ENCODE data around the gene EVC2. TPM values are rescaled to one million over a fixed set of nuclear protein-coding genes. Genes with fewer than 3 reads are reported as not detected.

The EVC2 gene
- total RNA-seq, 5 donors from 2014 or later (not counting 1 experiment from before 2014, with no cell fraction given), result 1.1 to 2.9 (median 1.8) TPM

GRCh38 chr4:5742968-5743367, 34.6 kb upstream of the EVC2 start:
- H3K4me3 Mint-ChIP-seq, result no peak overlapping the region
- no peaks in the 10 kb centered on the region for H3K27me3 Mint-ChIP-seq
- WGBS (ENCODE audit: insufficient coverage), result 57% methylated on average over 1 of the region's 2 CpGs
- H3K36me3 Mint-ChIP-seq, result no peaks in the 10 kb centered on the region
- no peak for ATAC-seq (replicated peaks in 1 of 4)
- no peak overlapping the region for H3K4me3 ChIP-seq (ENCODE audit: control insufficient read depth in 1 of 2, extremely low read depth in 1 of 2, low read length in 1 of 2)
- no peak for DNase-seq
- H3K4me1 ChIP-seq (ENCODE audit: control insufficient read depth in 1 of 2, extremely low read depth in 1 of 2, insufficient read depth in 2 of 2, low read length in 2 of 2), result no peaks in the 10 kb centered on the region
- H3K9me3 Mint-ChIP-seq, result no peaks in the 10 kb centered on the region
- no peaks in the 10 kb centered on the region for H3K4me1 Mint-ChIP-seq
- H3K27ac Mint-ChIP-seq, result no peak overlapping the region
- no peaks in the 10 kb centered on the region for H3K36me3 ChIP-seq (ENCODE audit: control insufficient read depth in 2 of 2, extremely low read depth in 1 of 2, insufficient read depth in 1 of 2, low read length in 1 of 2)
- ChIA-PET CTCF (no interaction called here), POLR2A (no interaction called here)
- no peak overlapping the region for H3K27ac ChIP-seq (ENCODE audit: low read length)
- H3K9me3 ChIP-seq, result no peaks in the 10 kb centered on the region
- H3K27me3 ChIP-seq (replicated peaks in 1 of 2; ENCODE audit: control insufficient read depth in 2 of 2, extremely low read depth in 1 of 2, insufficient read depth in 2 of 2, low read length in 1 of 2), result no peaks in the 10 kb centered on the region

DNA sequence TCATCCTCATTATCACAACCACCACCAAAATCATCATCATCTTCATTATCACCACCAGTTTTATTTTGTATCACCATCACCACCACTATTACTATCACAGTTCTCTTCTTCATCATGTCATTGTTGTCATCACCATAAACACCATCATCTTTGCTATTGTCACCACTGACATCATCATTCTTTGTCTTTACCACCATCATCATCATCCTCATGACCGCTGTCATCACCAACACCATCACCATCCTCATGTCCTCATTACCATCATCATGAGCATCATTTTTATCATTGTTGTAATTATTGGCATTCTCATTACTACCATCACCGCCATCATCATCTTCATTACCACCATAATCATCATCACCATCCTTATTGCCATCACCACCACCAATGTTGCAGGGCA, 34.0 kb upstream of the EVC2 start:
- Histone ChIP-seq H3K4me1 (ENCODE audit: control insufficient read depth in 1 of 2, extremely low read depth in 1 of 2, insufficient read depth in 2 of 2, low read length in 2 of 2) (no peaks in the 10 kb centered on the region), H3K36me3 (ENCODE audit: control insufficient read depth in 2 of 2, extremely low read depth in 1 of 2, insufficient read depth in 1 of 2, low read length in 1 of 2) (no peaks in the 10 kb centered on the region), H3K27ac (ENCODE audit: low read length) (no peak overlapping the region), H3K9me3 (no peaks in the 10 kb centered on the region), H3K27me3 (replicated peaks in 1 of 2; ENCODE audit: control insufficient read depth in 2 of 2, extremely low read depth in 1 of 2, insufficient read depth in 2 of 2, low read length in 1 of 2) (no peaks in the 10 kb centered on the region), H3K4me3 (ENCODE audit: control insufficient read depth in 1 of 2, extremely low read depth in 1 of 2, low read length in 1 of 2) (no peak overlapping the region)
- Mint-ChIP-seq H3K27ac (no peak overlapping the region), H3K36me3 (no peaks in the 10 kb centered on the region), H3K4me1 (no peaks in the 10 kb centered on the region), H3K9me3 (no peaks in the 10 kb centered on the region), H3K27me3 (peaks cover 0 to 3% of the 10 kb centered on the region in 2 donors), H3K4me3 (no peak overlapping the region)
- no CpG with 5 or more reads among the region's 2 CpGs for WGBS (ENCODE audit: insufficient coverage)
- DNase-seq (no peak), ATAC-seq (replicated peaks in 1 of 4) (no peak)
- ChIA-PET POLR2A (no interaction called here), CTCF (no interaction called here)

- no peak overlapping the region for H3K27ac ChIP-seq (ENCODE audit: low read length)
- ChIA-PET POLR2A (no interaction called here), CTCF (interaction anchor here in 1 of 2 donors (0.6 kb wide), 1 partner anchor 122 kb away, joined by 3 read pairs; no protein-coding TSS in a partner anchor)
- DNase-seq (no peak), ATAC-seq (replicated peaks in 1 of 4) (no peak)
- WGBS (ENCODE audit: insufficient coverage), result 93% methylated on average over 2 of the region's 2 CpGs
- H3K4me3 ChIP-seq (ENCODE audit: control insufficient read depth in 1 of 2, extremely low read depth in 1 of 2, low read length in 1 of 2), result no peak overlapping the region
- no peaks in the 10 kb centered on the region for H3K36me3 ChIP-seq (ENCODE audit: control insufficient read depth in 2 of 2, extremely low read depth in 1 of 2, insufficient read depth in 1 of 2, low read length in 1 of 2)
- peaks cover 0 to 8% of the 10 kb centered on the region in 2 donors for H3K27me3 Mint-ChIP-seq
- no peaks in the 10 kb centered on the region for H3K4me1 ChIP-seq (ENCODE audit: control insufficient read depth in 1 of 2, extremely low read depth in 1 of 2, insufficient read depth in 2 of 2, low read length in 2 of 2)
- H3K4me1 Mint-ChIP-seq, result no peaks in the 10 kb centered on the region
- no peaks in the 10 kb centered on the region for H3K36me3 Mint-ChIP-seq
- H3K9me3 Mint-ChIP-seq, result no peaks in the 10 kb centered on the region
- H3K9me3 ChIP-seq, result no peaks in the 10 kb centered on the region
- H3K4me3 Mint-ChIP-seq, result no peak overlapping the region
- H3K27ac Mint-ChIP-seq, result no peak overlapping the region
- no peaks in the 10 kb centered on the region for H3K27me3 ChIP-seq (replicated peaks in 1 of 2; ENCODE audit: control insufficient read depth in 2 of 2, extremely low read depth in 1 of 2, insufficient read depth in 2 of 2, low read length in 1 of 2)
Measured at GRCh38 chr4:5738061-5738460, 29.7 kb upstream of the EVC2 start.

- no peak overlapping the region for H3K4me3 ChIP-seq (ENCODE audit: control insufficient read depth in 1 of 2, extremely low read depth in 1 of 2, low read length in 1 of 2)
- Mint-ChIP-seq H3K4me1 (no peaks in the 10 kb centered on the region), H3K27me3 (peaks cover 0 to 8% of the 10 kb centered on the region in 2 donors), H3K9me3 (no peaks in the 10 kb centered on the region), H3K27ac (no peak overlapping the region), H3K4me3 (no peak overlapping the region), H3K36me3 (no peaks in the 10 kb centered on the region)
- ATAC-seq (replicated peaks in 1 of 4) (no peak), DNase-seq (no peak)
- no peak overlapping the region for H3K27ac ChIP-seq (ENCODE audit: low read length)
- no peaks in the 10 kb centered on the region for H3K36me3 ChIP-seq (ENCODE audit: control insufficient read depth in 2 of 2, extremely low read depth in 1 of 2, insufficient read depth in 1 of 2, low read length in 1 of 2)
- peaks cover 0 to 7% of the 10 kb centered on the region in 2 experiments for H3K27me3 ChIP-seq (replicated peaks in 1 of 2; ENCODE audit: control insufficient read depth in 2 of 2, extremely low read depth in 1 of 2, insufficient read depth in 2 of 2, low read length in 1 of 2)
- ChIA-PET CTCF (no interaction called here), POLR2A (no interaction called here)
- WGBS (ENCODE audit: insufficient coverage), result 95% methylated on average over 3 of the region's 3 CpGs
- no peaks in the 10 kb centered on the region for H3K9me3 ChIP-seq
- H3K4me1 ChIP-seq (ENCODE audit: control insufficient read depth in 1 of 2, extremely low read depth in 1 of 2, insufficient read depth in 2 of 2, low read length in 2 of 2), result no peaks in the 10 kb centered on the region
Measured at GRCh38 chr4:5735463-5735862, 27.1 kb upstream of the EVC2 start.

DNA sequence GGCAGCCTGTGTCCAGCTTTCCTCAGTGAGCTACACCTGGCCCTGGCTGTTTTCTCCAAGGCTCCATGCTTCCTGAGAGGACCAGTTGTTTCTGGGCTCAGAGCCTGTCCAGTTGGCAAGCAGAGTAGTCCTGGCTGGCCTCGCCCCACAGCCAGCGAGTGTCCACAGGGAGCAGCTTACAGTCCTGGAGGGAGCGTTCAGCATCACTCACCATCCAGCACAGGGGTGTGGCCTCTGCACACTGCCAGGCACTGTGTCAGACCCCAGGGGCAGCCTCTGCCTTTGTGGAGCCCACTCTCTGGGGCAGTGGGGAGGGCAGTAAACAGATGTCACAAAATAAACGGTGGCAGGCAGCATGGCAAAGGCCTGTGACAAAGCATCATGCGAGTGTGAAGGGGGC, 26.5 kb upstream of the EVC2 start:
- POLR2A ChIA-PET, result no interaction called here
- whole genome bisulfite sequencing (ENCODE audit: insufficient coverage), result 93% methylated on average over 3 of the region's 5 CpGs
- H3K27ac ChIP-seq (ENCODE audit: low read length), result no peak overlapping the region
- no peak for DNase-seq
- CTCF ChIA-PET, result no interaction called here
- H3K27ac Mint-ChIP-seq, result no peak overlapping the region
- H3K36me3 Mint-ChIP-seq, result no peaks in the 10 kb centered on the region
- H3K4me3 Mint-ChIP-seq, result no peak overlapping the region
- no peak overlapping the region for H3K4me3 ChIP-seq (ENCODE audit: control insufficient read depth in 1 of 2, extremely low read depth in 1 of 2, low read length in 1 of 2)
- no peaks in the 10 kb centered on the region for H3K36me3 ChIP-seq (ENCODE audit: control insufficient read depth in 2 of 2, extremely low read depth in 1 of 2, insufficient read depth in 1 of 2, low read length in 1 of 2)
- H3K9me3 ChIP-seq, result no peaks in the 10 kb centered on the region
- no peaks in the 10 kb centered on the region for H3K9me3 Mint-ChIP-seq
- H3K27me3 ChIP-seq (replicated peaks in 1 of 2; ENCODE audit: control insufficient read depth in 2 of 2, extremely low read depth in 1 of 2, insufficient read depth in 2 of 2, low read length in 1 of 2), result peaks cover 0 to 7% of the 10 kb centered on the region in 2 experiments
- ATAC-seq (replicated peaks in 1 of 4), result no peak
- H3K4me1 ChIP-seq (ENCODE audit: control insufficient read depth in 1 of 2, extremely low read depth in 1 of 2, insufficient read depth in 2 of 2, low read length in 2 of 2), result no peaks in the 10 kb centered on the region
- no peaks in the 10 kb centered on the region for H3K4me1 Mint-ChIP-seq
- H3K27me3 Mint-ChIP-seq, result peaks cover 0 to 8% of the 10 kb centered on the region in 2 donors

DNA sequence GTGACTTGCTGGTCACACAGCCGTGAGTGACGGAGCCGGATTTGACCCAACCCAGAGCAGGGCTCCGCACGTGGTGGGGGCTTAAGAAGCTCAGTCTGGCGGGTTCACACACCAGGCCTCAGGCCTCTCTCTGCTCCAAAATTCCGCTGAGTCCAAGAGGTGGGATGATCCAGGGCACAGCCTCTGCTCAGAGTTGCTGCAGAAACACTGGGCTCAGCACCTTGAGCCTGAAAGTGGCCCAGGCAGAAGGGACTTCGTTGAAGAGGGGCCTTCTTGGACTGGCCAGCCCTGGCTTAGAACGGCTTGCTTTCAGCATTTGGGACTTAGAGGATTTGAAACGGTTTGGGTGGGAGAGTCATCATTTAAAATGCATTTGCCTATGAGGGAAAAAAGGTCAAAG, 23.8 kb upstream of the EVC2 start:
- H3K36me3 Mint-ChIP-seq, result no peaks in the 10 kb centered on the region
- H3K9me3 Mint-ChIP-seq, result peaks cover 0 to 6% (median 0%) of the 10 kb centered on the region in 3 donors
- H3K4me1 Mint-ChIP-seq, result no peaks in the 10 kb centered on the region
- peaks cover 0 to 5% of the 10 kb centered on the region in 2 donors for H3K27me3 Mint-ChIP-seq
- no peak for ATAC-seq (replicated peaks in 1 of 4)
- 86% methylated on average over 10 of the region's 10 CpGs for WGBS (ENCODE audit: insufficient coverage)
- no peak overlapping the region for H3K4me3 ChIP-seq (ENCODE audit: control insufficient read depth in 1 of 2, extremely low read depth in 1 of 2, low read length in 1 of 2)
- H3K9me3 ChIP-seq, result no peaks in the 10 kb centered on the region
- H3K27ac ChIP-seq (ENCODE audit: low read length), result no peak overlapping the region
- peaks cover 0 to 9% of the 10 kb centered on the region in 2 experiments for H3K27me3 ChIP-seq (replicated peaks in 1 of 2; ENCODE audit: control insufficient read depth in 2 of 2, extremely low read depth in 1 of 2, insufficient read depth in 2 of 2, low read length in 1 of 2)
- DNase-seq, result no peak
- no peak overlapping the region for H3K4me3 Mint-ChIP-seq
- no peaks in the 10 kb centered on the region for H3K4me1 ChIP-seq (ENCODE audit: control insufficient read depth in 1 of 2, extremely low read depth in 1 of 2, insufficient read depth in 2 of 2, low read length in 2 of 2)
- POLR2A ChIA-PET, result no interaction called here
- CTCF ChIA-PET, result no interaction called here
- H3K36me3 ChIP-seq (ENCODE audit: control insufficient read depth in 2 of 2, extremely low read depth in 1 of 2, insufficient read depth in 1 of 2, low read length in 1 of 2), result no peaks in the 10 kb centered on the region
- no peak overlapping the region for H3K27ac Mint-ChIP-seq
